GM19238 (cell line): ENCODE data around the gene PEF1.

Experiments
- DNase-seq: peaks from one replicate; pipeline ENCODE4 v3.0.0; 2011; ENCODE audit warnings: low spot score; ENCODE audit not compliant: insufficient read length

The PEF1 gene

DNA sequence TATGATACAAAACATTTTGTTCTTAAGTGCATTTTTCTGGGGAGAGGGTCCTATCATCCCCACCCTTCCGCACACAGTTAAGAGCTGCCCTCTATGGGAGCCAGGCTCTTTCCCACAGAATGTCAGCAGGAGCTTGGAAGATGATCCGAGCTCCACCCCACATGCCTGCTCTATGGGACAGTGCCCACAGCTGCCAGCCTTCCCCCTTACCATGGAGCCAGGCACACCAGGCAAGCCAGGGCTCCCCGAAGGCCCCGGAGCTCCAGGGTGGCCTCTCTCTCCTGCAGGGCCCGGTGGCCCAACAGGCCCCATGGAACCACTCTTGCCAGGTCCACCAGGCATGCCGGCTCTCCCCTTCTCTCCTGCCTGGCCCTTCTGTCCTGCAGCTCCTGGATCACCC is 10.4 kb upstream of the PEF1 start:
- no peak for DNase-seq

- DNase-seq: no peak
Observed at GRCh38 chr1:31654474-31654776, 9.7 kb upstream of the PEF1 start.

- DNase-seq: no peak
Observed at GRCh38 chr1:31653717-31654473, 9.2 kb upstream of the PEF1 start.

DNA sequence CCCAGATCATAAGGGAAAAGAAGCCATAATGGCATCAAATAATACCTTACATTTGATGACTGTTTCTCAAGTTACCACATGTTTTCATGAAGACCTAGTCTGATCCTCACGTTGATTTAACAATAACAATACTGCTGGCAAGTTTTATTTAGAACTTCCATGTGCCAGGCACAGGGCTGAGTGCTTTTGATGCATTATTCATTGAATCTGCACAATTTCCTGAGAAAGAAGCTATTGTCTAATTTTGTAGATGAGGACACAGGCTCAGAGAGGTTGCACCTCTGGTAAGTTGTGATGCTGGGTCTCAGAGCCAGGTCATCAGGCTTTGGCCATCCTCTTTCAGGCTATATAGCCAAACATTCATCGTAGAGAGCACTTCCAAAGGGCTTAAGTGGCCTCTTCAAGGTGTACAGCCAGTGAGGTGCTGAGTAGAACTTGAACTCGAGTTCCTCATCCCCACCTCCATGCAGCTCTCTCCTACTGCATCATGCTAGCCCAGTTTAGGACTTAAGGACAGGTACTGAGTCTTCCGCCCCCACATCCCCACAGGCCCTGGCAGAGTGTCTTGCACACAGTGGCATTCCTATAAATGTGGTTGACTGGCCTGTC is 8.3 kb upstream of the PEF1 start:
- DNase-seq: no peak

DNA sequence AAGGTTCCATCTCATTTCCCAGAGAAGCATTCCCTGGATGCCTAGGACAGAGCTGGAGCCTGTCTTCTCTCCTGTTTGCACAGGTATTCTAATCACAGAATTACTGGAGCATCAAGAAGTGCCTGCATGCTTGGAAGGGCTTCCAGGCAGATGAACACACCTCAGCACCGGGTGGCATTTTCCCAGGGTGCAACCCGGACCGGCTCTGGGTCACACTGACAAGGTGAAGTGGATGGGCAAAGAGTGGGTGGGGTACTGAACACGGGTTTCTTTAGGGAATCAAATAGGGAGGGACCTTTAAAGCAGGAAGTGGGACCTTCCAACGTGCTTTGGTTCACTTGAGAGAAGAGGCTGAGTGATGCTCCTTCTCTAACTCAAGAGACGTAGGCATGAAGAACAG is 7.1 kb upstream of the PEF1 start:
- DNase-seq: no peak

DNA sequence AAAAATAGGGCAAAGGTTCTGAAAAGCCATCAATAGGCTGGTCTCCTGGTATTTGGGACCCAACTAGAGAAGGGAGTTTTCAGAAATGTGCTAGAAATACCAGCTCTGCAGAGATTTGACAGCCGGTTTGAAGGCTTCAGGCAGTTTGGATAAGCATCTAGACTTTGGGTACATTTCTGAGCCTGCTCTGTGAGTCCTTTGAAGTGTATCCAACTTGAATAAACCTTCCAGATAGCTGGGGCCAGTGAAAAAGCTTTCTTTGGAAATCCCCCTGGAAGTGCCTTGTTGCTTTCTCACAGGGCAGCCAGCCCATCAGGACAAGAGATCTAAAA is 6.4 kb upstream of the PEF1 start:
- no peak for DNase-seq

- no peak for DNase-seq
Observed at GRCh38 chr1:31650161-31651088, 5.7 kb upstream of the PEF1 start.

DNA sequence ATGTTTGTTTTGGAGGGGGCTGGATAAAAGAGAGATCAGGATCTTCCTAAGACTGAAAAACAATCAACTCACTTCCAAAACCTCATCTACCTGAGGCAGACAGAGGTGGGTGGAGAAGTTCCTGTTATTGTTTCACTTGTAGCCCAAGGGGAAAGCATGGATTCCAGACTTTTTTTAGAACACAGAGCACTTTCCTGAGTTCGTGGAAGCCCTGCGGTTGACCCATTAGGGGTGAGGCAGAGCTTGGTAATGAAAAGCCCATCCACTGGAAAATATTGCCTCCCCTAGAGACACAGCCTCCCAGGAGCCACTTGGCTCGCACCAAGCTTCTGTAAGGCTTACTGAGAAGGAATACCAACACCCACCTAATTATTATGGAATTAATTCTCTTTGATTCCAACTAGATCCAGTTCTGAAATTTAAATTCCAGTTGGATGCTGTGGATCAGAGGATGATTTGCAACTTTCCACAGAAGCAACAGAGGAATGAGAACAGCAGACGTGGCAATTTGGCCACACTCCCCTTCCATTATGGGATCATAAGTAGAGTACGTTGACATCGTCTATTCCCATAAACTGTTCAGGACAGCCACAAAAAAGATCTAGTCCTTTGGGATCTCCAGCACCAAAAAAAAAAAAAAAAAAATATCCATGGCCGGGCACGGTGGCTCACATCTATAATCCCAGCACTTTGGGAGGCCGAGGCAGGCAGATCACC is 4.1 kb upstream of the PEF1 start:
- no peak for DNase-seq

DNA sequence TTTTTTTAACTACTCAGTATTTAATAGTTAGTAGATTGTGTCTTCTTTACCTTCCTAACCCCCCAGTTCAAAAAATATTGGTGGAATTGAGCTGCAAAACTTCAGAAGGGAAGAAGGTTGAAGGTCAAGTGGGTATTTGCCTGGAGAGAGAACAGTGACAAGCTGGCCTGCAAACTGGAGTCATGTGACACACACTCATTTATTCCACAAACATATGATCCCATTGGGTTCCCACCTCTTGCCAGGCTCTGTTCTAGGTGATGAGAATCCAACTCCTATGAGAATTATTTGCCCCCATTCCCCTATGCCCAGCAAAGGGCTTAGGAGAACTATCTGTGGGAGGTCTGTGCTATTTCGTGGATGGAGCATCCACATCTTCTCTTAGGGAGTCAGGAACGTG is 3.5 kb upstream of the PEF1 start:
- DNase-seq: no peak

DNA sequence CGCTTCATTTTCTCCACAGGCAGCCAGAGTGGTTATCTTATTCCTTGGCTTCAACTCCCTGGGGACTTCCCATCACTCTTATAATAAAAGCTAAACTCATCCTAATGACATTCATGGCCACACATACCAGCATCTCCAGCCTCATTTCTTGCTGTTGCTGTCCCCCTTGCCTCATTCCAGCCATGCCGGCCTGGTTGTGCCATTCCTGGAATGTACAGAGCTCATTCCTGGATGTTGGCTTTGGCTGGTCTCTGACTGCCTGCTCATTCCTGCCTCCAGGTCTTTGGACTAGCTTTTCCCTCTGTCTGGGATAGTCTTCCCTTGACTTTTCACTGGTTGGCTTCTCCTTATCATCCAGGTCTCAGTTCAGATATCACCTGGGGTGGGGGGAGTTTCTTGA is 2.4 kb upstream of the PEF1 start:
- DNase-seq: no peak

DNA sequence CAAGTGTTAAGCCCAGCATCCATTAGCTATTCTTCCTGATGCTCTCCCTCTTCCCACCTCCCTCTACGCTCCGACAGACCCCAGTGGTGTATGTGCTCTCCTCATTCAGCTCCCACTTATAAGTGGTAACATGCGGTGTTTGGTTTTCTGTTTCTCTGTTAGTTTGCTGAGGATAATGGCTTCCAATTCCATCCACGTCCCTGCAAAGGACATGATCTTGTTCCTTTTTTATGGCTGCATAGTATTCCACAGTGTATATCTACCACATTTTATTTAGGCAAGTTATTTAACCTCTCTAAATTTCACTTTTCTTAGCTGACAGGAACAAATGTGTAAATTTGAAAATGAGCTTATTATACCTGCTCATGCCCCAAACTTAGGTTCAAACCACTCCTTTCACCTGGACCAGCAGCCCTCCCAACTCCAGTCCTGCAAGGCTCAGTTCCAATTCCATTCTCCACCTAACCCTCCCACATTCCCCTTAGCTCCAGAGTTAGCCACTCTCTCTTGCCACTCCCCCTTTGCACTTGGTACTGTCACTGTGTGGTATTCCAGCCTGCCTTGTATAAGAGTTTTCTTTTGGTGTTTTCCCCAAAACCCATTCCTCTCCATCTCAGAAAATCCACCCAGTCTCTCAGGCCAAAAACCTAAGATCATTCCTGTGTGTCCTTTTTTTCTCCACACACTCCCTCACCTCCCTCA is 1.7 kb upstream of the PEF1 start:
- no peak for DNase-seq

- no peak for DNase-seq
Observed at GRCh38 chr1:31645274-31645568, 545 bp upstream of the PEF1 start.

- DNase-seq: no peak
Observed at GRCh38 chr1:31643976-31644559, 608 bp downstream of the PEF1 start.

GRCh38 chr1:31642897-31643296 is 1.8 kb downstream of the PEF1 start:
- no peak for DNase-seq

DNA sequence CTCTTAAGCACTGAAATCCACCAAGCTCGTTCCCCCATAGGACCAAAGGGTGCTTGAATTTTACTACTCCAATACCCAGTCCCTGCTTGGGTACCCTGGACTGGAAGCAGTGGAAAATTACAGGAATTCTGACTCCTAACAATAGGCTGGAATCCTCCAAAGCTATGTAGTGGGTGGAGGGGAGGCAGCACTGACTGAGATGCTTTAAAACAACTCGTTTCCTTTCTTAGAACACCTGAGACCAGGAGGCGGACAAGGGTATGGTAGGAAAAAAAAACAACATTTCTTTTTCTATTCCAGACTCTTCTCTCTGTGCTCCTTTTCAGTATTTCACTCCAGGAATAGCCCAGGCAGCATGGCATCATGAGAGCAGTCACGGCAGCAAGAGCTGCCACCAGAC is 2.3 kb downstream of the PEF1 start:
- DNase-seq: no peak

DNA sequence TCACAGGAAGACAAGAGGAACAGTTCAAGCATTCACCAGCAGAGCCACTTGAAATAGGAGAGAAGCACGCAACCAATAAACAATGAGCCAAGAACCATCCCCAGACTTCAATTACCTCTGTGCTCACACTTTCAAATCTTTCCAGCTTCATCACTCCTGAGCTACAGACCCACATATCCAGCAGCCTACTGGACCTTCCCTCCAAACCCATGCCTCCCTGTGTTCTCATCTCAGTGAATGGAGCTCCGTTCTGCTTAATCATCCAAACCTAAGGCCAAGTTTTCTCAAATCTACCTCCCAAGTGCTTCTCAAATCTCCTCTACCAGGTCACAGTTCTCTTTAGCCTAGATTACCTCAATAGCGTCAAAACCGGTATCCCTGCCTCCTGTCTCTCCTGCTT is 3.7 kb downstream of the PEF1 start:
- DNase-seq: no peak

DNA sequence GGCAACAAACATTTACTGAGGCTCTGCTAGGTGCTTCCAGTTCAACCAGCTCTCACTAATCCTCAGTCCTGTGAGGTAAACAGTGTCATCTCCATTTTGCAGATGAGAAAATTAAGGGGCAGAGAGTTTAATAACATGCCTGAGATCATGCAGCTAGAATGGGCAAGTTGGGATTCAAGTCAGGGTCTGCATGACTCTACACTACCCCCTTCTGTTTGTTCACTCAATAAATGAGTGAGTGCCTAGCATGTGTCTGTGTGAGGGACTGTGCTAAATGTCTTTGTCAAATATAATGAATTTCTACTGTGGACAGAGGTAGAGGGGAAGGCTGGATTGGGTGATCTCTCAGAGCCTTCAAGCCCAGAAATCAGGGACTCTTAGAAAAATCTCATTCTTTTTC is 4.5 kb downstream of the PEF1 start:
- DNase-seq: no peak

DNA sequence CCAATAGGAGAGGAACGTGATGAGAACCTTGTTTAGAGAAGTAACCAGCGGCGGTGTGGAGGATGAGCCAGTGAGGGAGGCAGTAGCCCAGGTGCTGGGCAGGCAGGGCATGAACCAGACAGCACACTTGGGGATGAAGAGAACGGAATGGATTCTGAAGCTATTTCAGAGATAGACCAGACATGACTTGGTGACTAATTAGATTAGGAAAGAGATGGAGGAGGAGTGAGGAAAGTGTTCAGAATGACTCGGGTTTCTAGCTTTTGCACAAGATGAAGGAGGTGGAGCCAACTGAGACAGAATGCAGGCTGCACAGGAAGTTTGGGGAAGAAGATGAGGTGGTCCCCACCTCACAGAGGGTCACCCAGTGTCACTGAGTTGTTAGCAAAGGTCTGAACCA is 5.1 kb downstream of the PEF1 start:
- no peak for DNase-seq

GRCh38 chr1:31637915-31638673 is 6.6 kb downstream of the PEF1 start:
- no peak for DNase-seq

GRCh38 chr1:31633117-31633516 is 11.6 kb downstream of the PEF1 start:
- DNase-seq: no peak

DNA sequence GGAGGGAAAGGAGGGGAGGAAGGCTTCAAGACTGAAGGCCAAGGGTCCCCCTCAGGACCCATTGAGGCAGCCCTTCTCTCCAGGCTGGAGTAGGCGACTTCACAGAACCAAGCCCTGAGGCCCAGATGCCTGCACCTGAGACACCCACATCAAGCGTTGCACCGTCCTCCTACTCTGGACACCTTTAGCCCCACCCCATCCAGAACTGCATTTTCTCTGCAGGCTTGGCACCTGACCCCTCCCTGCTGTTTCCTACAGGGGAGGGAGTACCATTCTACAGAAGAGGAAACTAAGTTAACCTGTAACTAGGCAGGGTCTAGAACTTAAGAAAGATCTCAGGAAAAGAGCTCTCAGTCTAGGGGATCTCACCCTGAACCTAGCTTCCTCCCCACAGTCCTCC is 12.0 kb downstream of the PEF1 start:
- DNase-seq: no peak
